ENCODE data around the gene DLG2.

DLG2 gene

GRCh38 chr11:84437071-84437980 is 1189.8 kb downstream of the DLG2 start:
- no peak for FAIRE-seq
- TF ChIP-seq SPI1 (IDR thresholded peaks at IDR 0.05; ENCODE audit: low read depth, low read length) = peak; percentile 85
- no peak for TF ChIP-seq POU2F2 (IDR thresholded peaks at IDR 0.05; ENCODE audit: low read depth, low read length)
- DNase-seq (ENCODE audit: insufficient read length, low spot score) = peak; percentile 5

- DNase-seq (ENCODE audit: insufficient read length, low spot score) (no peak), FAIRE-seq (no peak)
- TF ChIP-seq SPI1 (IDR thresholded peaks at IDR 0.05; ENCODE audit: low read depth, low read length) = no peak
- no peak for TF ChIP-seq POLR2AphosphoS5 (IDR thresholded peaks at IDR 0.05; ENCODE audit: low read depth, low read length)
- no peak for TF ChIP-seq POU2F2 (IDR thresholded peaks at IDR 0.05; ENCODE audit: low read depth, low read length)
- no peak for TF ChIP-seq POLR2A (IDR thresholded peaks at IDR 0.05; ENCODE audit: low read depth, low read length)
- TF ChIP-seq TAF1 (IDR thresholded peaks at IDR 0.05; ENCODE audit: low read depth, low read length) = no peak
- TF ChIP-seq PAX5 (IDR thresholded peaks at IDR 0.05; ENCODE audit: insufficient read depth, low read length, severe bottlenecking) = no peak
Measured at GRCh38 chr11:84430661-84431060, 1196.5 kb downstream of the DLG2 start.

DNA sequence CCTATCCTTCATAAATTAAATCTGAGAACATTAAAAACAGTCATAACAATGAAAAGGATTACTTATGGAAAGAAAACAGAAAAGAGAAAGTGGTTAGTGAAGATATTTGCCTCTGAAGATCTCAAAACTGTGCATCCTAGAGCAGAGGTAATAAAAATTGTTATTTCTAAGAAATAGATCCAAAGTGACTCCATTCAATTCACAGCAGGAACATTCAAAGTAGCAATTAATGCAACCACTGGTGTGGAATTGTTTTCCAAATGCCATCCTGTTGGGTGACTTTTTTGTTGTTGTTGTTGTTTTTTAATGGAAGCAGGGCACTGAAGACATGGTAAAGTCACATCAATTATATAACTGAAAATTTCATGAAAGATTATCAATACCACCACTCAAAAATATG is 1201.5 kb downstream of the DLG2 start:
- DNase-seq (ENCODE audit: insufficient read length, low spot score) (no peak), FAIRE-seq (no peak)
- TF ChIP-seq POLR2AphosphoS5 (IDR thresholded peaks at IDR 0.05; ENCODE audit: low read depth, low read length) = no peak
- no peak for TF ChIP-seq POU2F2 (IDR thresholded peaks at IDR 0.05; ENCODE audit: low read depth, low read length)
- no peak for TF ChIP-seq PAX5 (IDR thresholded peaks at IDR 0.05; ENCODE audit: insufficient read depth, low read length, severe bottlenecking)
- TF ChIP-seq SPI1 (IDR thresholded peaks at IDR 0.05; ENCODE audit: low read depth, low read length) = no peak
- TF ChIP-seq POLR2A (IDR thresholded peaks at IDR 0.05; ENCODE audit: low read depth, low read length) = no peak
- no peak for TF ChIP-seq TAF1 (IDR thresholded peaks at IDR 0.05; ENCODE audit: low read depth, low read length)

DNA sequence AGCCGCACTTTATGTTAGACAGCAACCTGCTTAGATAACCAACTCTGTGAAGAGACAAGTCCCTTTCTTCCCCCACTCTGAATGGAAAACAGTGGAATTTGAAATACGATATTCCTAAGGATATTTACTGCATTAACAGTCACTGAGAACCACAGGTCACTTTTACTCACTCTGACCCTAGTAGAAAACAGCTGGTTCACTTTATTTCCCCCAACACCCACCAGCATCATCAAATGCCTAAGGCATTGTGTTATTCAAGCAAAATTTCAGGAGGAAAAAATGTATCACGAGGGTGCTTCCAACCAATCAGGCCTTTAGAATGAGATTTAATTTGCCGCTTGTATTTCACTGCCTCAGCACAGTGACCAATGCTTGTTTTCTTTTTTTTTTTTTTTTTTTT is 1206.9 kb downstream of the DLG2 start:
- no peak for TF ChIP-seq TAF1 (IDR thresholded peaks at IDR 0.05; ENCODE audit: low read depth, low read length)
- no peak for TF ChIP-seq POLR2AphosphoS5 (IDR thresholded peaks at IDR 0.05; ENCODE audit: low read depth, low read length)
- no peak for TF ChIP-seq POU2F2 (IDR thresholded peaks at IDR 0.05; ENCODE audit: low read depth, low read length)
- no peak for TF ChIP-seq PAX5 (IDR thresholded peaks at IDR 0.05; ENCODE audit: insufficient read depth, low read length, severe bottlenecking)
- TF ChIP-seq POLR2A (IDR thresholded peaks at IDR 0.05; ENCODE audit: low read depth, low read length) = no peak
- no peak for TF ChIP-seq SPI1 (IDR thresholded peaks at IDR 0.05; ENCODE audit: low read depth, low read length)
- FAIRE-seq = no peak
- no peak for DNase-seq (ENCODE audit: insufficient read length, low spot score)

GRCh38 chr11:84419616-84420015 is 1207.5 kb downstream of the DLG2 start:
- no peak for DNase-seq (ENCODE audit: insufficient read length, low spot score)
- FAIRE-seq = no peak
- TF ChIP-seq POU2F2 (IDR thresholded peaks at IDR 0.05; ENCODE audit: low read depth, low read length) (no peak), POLR2A (IDR thresholded peaks at IDR 0.05; ENCODE audit: low read depth, low read length) (no peak), POLR2AphosphoS5 (IDR thresholded peaks at IDR 0.05; ENCODE audit: low read depth, low read length) (no peak), PAX5 (IDR thresholded peaks at IDR 0.05; ENCODE audit: insufficient read depth, low read length, severe bottlenecking) (no peak), SPI1 (IDR thresholded peaks at IDR 0.05; ENCODE audit: low read depth, low read length) (no peak), TAF1 (IDR thresholded peaks at IDR 0.05; ENCODE audit: low read depth, low read length) (no peak)

- DNase-seq (ENCODE audit: insufficient read length, low spot score) (no peak), FAIRE-seq (no peak)
- TF ChIP-seq TAF1 (IDR thresholded peaks at IDR 0.05; ENCODE audit: low read depth, low read length) (no peak), SPI1 (IDR thresholded peaks at IDR 0.05; ENCODE audit: low read depth, low read length) (no peak), POLR2AphosphoS5 (IDR thresholded peaks at IDR 0.05; ENCODE audit: low read depth, low read length) (no peak), PAX5 (IDR thresholded peaks at IDR 0.05; ENCODE audit: insufficient read depth, low read length, severe bottlenecking) (no peak), POLR2A (IDR thresholded peaks at IDR 0.05; ENCODE audit: low read depth, low read length) (no peak), POU2F2 (IDR thresholded peaks at IDR 0.05; ENCODE audit: low read depth, low read length) (no peak)
Measured at GRCh38 chr11:84414920-84415319, 1212.2 kb downstream of the DLG2 start.

GRCh38 chr11:84413549-84413948 is 1213.6 kb downstream of the DLG2 start:
- no peak for DNase-seq (ENCODE audit: insufficient read length, low spot score)
- FAIRE-seq = no peak
- no peak for TF ChIP-seq POLR2AphosphoS5 (IDR thresholded peaks at IDR 0.05; ENCODE audit: low read depth, low read length)
- TF ChIP-seq PAX5 (IDR thresholded peaks at IDR 0.05; ENCODE audit: insufficient read depth, low read length, severe bottlenecking) = no peak
- no peak for TF ChIP-seq POLR2A (IDR thresholded peaks at IDR 0.05; ENCODE audit: low read depth, low read length)
- TF ChIP-seq TAF1 (IDR thresholded peaks at IDR 0.05; ENCODE audit: low read depth, low read length) = no peak
- TF ChIP-seq SPI1 (IDR thresholded peaks at IDR 0.05; ENCODE audit: low read depth, low read length) = no peak
- TF ChIP-seq POU2F2 (IDR thresholded peaks at IDR 0.05; ENCODE audit: low read depth, low read length) = no peak

DNA sequence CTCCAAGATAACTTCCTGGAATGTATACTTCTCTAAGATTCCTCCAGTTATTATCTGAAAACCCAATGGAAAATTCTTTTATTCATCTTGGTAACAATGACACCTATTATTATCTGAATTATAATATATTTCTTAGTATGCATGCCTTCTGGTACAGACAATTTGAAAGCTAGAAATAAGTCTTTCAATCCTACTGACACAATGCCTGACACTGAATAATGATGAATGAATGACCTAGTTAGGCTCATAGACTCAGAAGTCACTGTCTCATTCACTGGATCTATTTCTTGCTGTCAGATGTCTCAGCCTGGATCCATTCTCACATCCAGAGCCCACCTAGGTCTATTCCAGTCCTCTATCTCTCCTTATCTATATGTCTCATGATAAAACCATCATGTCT is 1214.3 kb downstream of the DLG2 start:
- FAIRE-seq (no peak), DNase-seq (ENCODE audit: insufficient read length, low spot score) (no peak)
- TF ChIP-seq TAF1 (IDR thresholded peaks at IDR 0.05; ENCODE audit: low read depth, low read length) (no peak), POLR2AphosphoS5 (IDR thresholded peaks at IDR 0.05; ENCODE audit: low read depth, low read length) (no peak), PAX5 (IDR thresholded peaks at IDR 0.05; ENCODE audit: insufficient read depth, low read length, severe bottlenecking) (no peak), SPI1 (IDR thresholded peaks at IDR 0.05; ENCODE audit: low read depth, low read length) (no peak), POU2F2 (IDR thresholded peaks at IDR 0.05; ENCODE audit: low read depth, low read length) (no peak), POLR2A (IDR thresholded peaks at IDR 0.05; ENCODE audit: low read depth, low read length) (no peak)

- no peak for TF ChIP-seq POLR2AphosphoS5 (IDR thresholded peaks at IDR 0.05; ENCODE audit: low read depth, low read length)
- TF ChIP-seq POLR2A (IDR thresholded peaks at IDR 0.05; ENCODE audit: low read depth, low read length) = no peak
- no peak for TF ChIP-seq POU2F2 (IDR thresholded peaks at IDR 0.05; ENCODE audit: low read depth, low read length)
- no peak for TF ChIP-seq PAX5 (IDR thresholded peaks at IDR 0.05; ENCODE audit: insufficient read depth, low read length, severe bottlenecking)
- TF ChIP-seq SPI1 (IDR thresholded peaks at IDR 0.05; ENCODE audit: low read depth, low read length) = no peak
Measured at GRCh38 chr11:84408946-84409411, 1218.2 kb downstream of the DLG2 start.

More at GRCh38 chr11:84408946-84409411, 1218.2 kb downstream of the DLG2 start:
- DNase-seq (ENCODE audit: insufficient read length, low spot score) (no peak), FAIRE-seq (no peak)

All from GM12891 (cell line).